HG02870 (cell line): ENCODE results near the gene COL18A1.

ENCODE experiments used
- ATAC-seq: cut with Tn5 transposase; IDR thresholded peaks from one replicate; pipeline ENCODE4 v1.9.1; 2021; ENCODE audit warnings: mild to moderate bottlenecking, moderate library complexity; ENCODE audit not compliant: unreplicated experiment

Gene COL18A1

GRCh38 chr21:45475797-45476570, 71.0 kb downstream of the COL18A1 start:
- no peak for ATAC-seq

- no peak for ATAC-seq
Observed at GRCh38 chr21:45476582-45476981, 71.6 kb downstream of the COL18A1 start.

GRCh38 chr21:45477176-45478114, 72.5 kb downstream of the COL18A1 start:
- ATAC-seq, result no peak

- no peak for ATAC-seq
Observed at GRCh38 chr21:45478115-45478801, 73.3 kb downstream of the COL18A1 start.

GRCh38 chr21:45478816-45479669, 74.1 kb downstream of the COL18A1 start:
- no peak for ATAC-seq

GRCh38 chr21:45479691-45480675, 75.0 kb downstream of the COL18A1 start:
- no peak for ATAC-seq

GRCh38 chr21:45480701-45481500, 75.9 kb downstream of the COL18A1 start:
- ATAC-seq, result no peak

- ATAC-seq, result no peak
Observed at GRCh38 chr21:45481566-45481965, 76.6 kb downstream of the COL18A1 start.

GRCh38 chr21:45481977-45482898, 77.3 kb downstream of the COL18A1 start:
- ATAC-seq, result no peak

GRCh38 chr21:45482899-45483821, 78.2 kb downstream of the COL18A1 start:
- ATAC-seq, result no peak

GRCh38 chr21:45484318-45484717, 79.4 kb downstream of the COL18A1 start:
- no peak for ATAC-seq

- ATAC-seq, result no peak
Observed at GRCh38 chr21:45485686-45486442, 80.9 kb downstream of the COL18A1 start.

- ATAC-seq, result no peak
Observed at GRCh38 chr21:45486443-45487160, 81.6 kb downstream of the COL18A1 start.

GRCh38 chr21:45487161-45487806, 82.3 kb downstream of the COL18A1 start:
- ATAC-seq, result no peak
